ENCODE measurements around the gene RACGAP1. TPM values are rescaled to one million over a fixed set of nuclear protein-coding genes. Genes with fewer than 3 reads are reported as not detected.

The RACGAP1 gene
- total and polyA plus RNA-seq, 2 donors (not counting 1 experiment from before 2014, with no cell fraction given) = 4.1 to 14.2 TPM

GRCh38 chr12:50042693-50043092 is 17.4 kb upstream of the RACGAP1 start:
- H3K27me3 Mint-ChIP-seq = peaks cover 5% of the 10 kb centered on the region
- Histone ChIP-seq H3K4me2 (replicated peaks; ENCODE audit: low read depth, low read length, poor library complexity, severe bottlenecking) (no peak overlapping the region), H3K4me1 (ENCODE audit: control insufficient read depth in 2 of 2, insufficient read depth in 2 of 2, low read length in 2 of 2) (no peaks in the 10 kb centered on the region), H3K27ac (ENCODE audit: low read length in 2 of 2) (no peak overlapping the region), H3K36me3 (replicated peaks in 1 of 2; ENCODE audit: control extremely low read depth in 1 of 2, control insufficient read depth in 1 of 2, extremely low read depth in 1 of 2, insufficient read depth in 2 of 2, low read length in 1 of 2) (no peaks in the 10 kb centered on the region), H2AFZ (ENCODE audit: insufficient read depth, low read depth, low read length, poor library complexity, severe bottlenecking) (no peak overlapping the region), H3K4me3 (ENCODE audit: control extremely low read depth in 1 of 5, extremely low read depth in 1 of 5, insufficient read depth in 1 of 5, low read depth in 2 of 5, low read length in 4 of 5) (no peak overlapping the region), H4K20me1 (ENCODE audit: control insufficient read depth, insufficient read depth, low read length, poor library complexity, severe bottlenecking) (no peaks in the 10 kb centered on the region), H3K79me2 (ENCODE audit: control insufficient read depth, insufficient read depth, low read length) (no peaks in the 10 kb centered on the region), H3K27me3 (replicated peaks in 1 of 4; ENCODE audit: control extremely low read depth in 1 of 4, control insufficient read depth in 3 of 4, insufficient read depth in 4 of 4, low read length in 3 of 4) (peaks cover 0 to 5% (median 0%) of the 10 kb centered on the region in 4 experiments), H3K9me3 (ENCODE audit: control extremely low read depth in 1 of 3, control insufficient read depth in 2 of 3, insufficient read depth in 1 of 3, low read length in 2 of 3) (no peaks in the 10 kb centered on the region), H3K9ac (ENCODE audit: low read length) (no peak overlapping the region)
- H3K27ac Mint-ChIP-seq = no peak overlapping the region
- POLR2A ChIA-PET = no interaction called here
- 100% methylated on average over 4 of the region's 6 CpGs for WGBS (ENCODE audit: insufficient coverage)
- TF ChIP-seq CTCF (IDR thresholded peaks at IDR 0.05) = no peak
- TF ChIP-seq EZH2 (IDR thresholded peaks at IDR 0.05; ENCODE audit: borderline replicate concordance, insufficient read depth, low read depth, low read length, poor library complexity, severe bottlenecking) = no peak
- ATAC-seq (ENCODE audit: low read depth) = no peak
- intact Hi-C loops (cut with micrococcal nuclease) = no loop called here
- CTCF ChIA-PET = interaction anchor here (1.5 to 1.6 kb wide), 3 partner anchors 9 to 25 kb away, joined by 3 to 5 read pairs (median 4); no protein-coding TSS in a partner anchor
- no peak overlapping the region for H3K4me3 Mint-ChIP-seq
- H3K9me3 Mint-ChIP-seq (ENCODE audit: insufficient read depth) = no peaks in the 10 kb centered on the region
- DNase-seq = no peak
- H3K4me1 Mint-ChIP-seq = no peaks in the 10 kb centered on the region

GRCh38 chr12:50041962-50042361 is 16.7 kb upstream of the RACGAP1 start:
- H3K79me2 ChIP-seq (ENCODE audit: control insufficient read depth, insufficient read depth, low read length) = no peaks in the 10 kb centered on the region
- ChIA-PET POLR2A (no interaction called here), CTCF (interaction anchor here (1.0 to 1.6 kb wide), 3 partner anchors 8 to 15 kb away, joined by 4 to 6 read pairs (median 5); no protein-coding TSS in a partner anchor)
- H3K9me3 ChIP-seq (ENCODE audit: control extremely low read depth in 1 of 3, control insufficient read depth in 2 of 3, insufficient read depth in 1 of 3, low read length in 2 of 3) = no peaks in the 10 kb centered on the region
- WGBS (ENCODE audit: insufficient coverage) = no CpG with 5 or more reads among the region's 5 CpGs
- peaks cover 0 to 3% (median 0%) of the 10 kb centered on the region in 4 experiments for H3K27me3 ChIP-seq (replicated peaks in 1 of 4; ENCODE audit: control extremely low read depth in 1 of 4, control insufficient read depth in 3 of 4, insufficient read depth in 4 of 4, low read length in 3 of 4)
- intact Hi-C loops (cut with micrococcal nuclease) = no loop called here
- DNase-seq = no peak
- Mint-ChIP-seq H3K27ac (no peak overlapping the region), H3K4me1 (no peaks in the 10 kb centered on the region), H3K9me3 (ENCODE audit: insufficient read depth) (no peaks in the 10 kb centered on the region), H3K27me3 (peaks cover 5% of the 10 kb centered on the region), H3K4me3 (no peak overlapping the region)
- H3K36me3 ChIP-seq (replicated peaks in 1 of 2; ENCODE audit: control extremely low read depth in 1 of 2, control insufficient read depth in 1 of 2, extremely low read depth in 1 of 2, insufficient read depth in 2 of 2, low read length in 1 of 2) = no peaks in the 10 kb centered on the region
- no peak for TF ChIP-seq CTCF (IDR thresholded peaks at IDR 0.05)
- no peak for TF ChIP-seq EZH2 (IDR thresholded peaks at IDR 0.05; ENCODE audit: borderline replicate concordance, insufficient read depth, low read depth, low read length, poor library complexity, severe bottlenecking)
- H3K4me2 ChIP-seq (replicated peaks; ENCODE audit: low read depth, low read length, poor library complexity, severe bottlenecking) = no peak overlapping the region
- no peak overlapping the region for H2AFZ ChIP-seq (ENCODE audit: insufficient read depth, low read depth, low read length, poor library complexity, severe bottlenecking)
- no peak overlapping the region for H3K9ac ChIP-seq (ENCODE audit: low read length)
- no peak overlapping the region for H3K4me3 ChIP-seq (ENCODE audit: control extremely low read depth in 1 of 5, extremely low read depth in 1 of 5, insufficient read depth in 1 of 5, low read depth in 2 of 5, low read length in 4 of 5)
- H3K27ac ChIP-seq (ENCODE audit: low read length in 2 of 2) = no peak overlapping the region
- no peaks in the 10 kb centered on the region for H3K4me1 ChIP-seq (ENCODE audit: control insufficient read depth in 2 of 2, insufficient read depth in 2 of 2, low read length in 2 of 2)
- no peak for ATAC-seq (ENCODE audit: low read depth)
- H4K20me1 ChIP-seq (ENCODE audit: control insufficient read depth, insufficient read depth, low read length, poor library complexity, severe bottlenecking) = no peaks in the 10 kb centered on the region

All from B cell (primary cell).